Mesenchymal stem cell (in vitro differentiated cells and primary cell): ENCODE data around the gene MAL.
"Not testable (repeated sequence)": the region's sequence is repeated elsewhere in the genome, so short reads cannot be mapped to it uniquely, and the experiment has no call there.

Experiments
- DNase-seq: peaks from one replicate; pipeline ENCODE4 v3.0.0-alpha.2; 2013
- H2AFZ ChIP-seq: one replicate; pipeline ENCODE4 v1.6.1; 2013; ENCODE audit warnings: low read depth, mild to moderate bottlenecking, control low read depth, inconsistent platforms, low read length, moderate library complexity
- H2AK5ac ChIP-seq: 2 replicates; pipeline ENCODE4 v1.6.1; 2013; ENCODE audit warnings: low read length, moderate library complexity, mild to moderate bottlenecking, inconsistent platforms; ENCODE audit not compliant: severe bottlenecking
- H2BK120ac ChIP-seq: one replicate; pipeline ENCODE4 v1.6.1; 2013; ENCODE audit warnings: low read depth, mild to moderate bottlenecking, inconsistent platforms, low read length, moderate library complexity
- H2BK12ac ChIP-seq, 2 experiments: one replicate each; pipeline ENCODE4 v1.6.1; 2013; ENCODE audit warnings: inconsistent platforms in 2 of 2, low read length in 2 of 2, mild to moderate bottlenecking in 2 of 2, moderate library complexity in 2 of 2, control low read depth in 1 of 2
- H2BK15ac ChIP-seq: one replicate; pipeline ENCODE4 v1.6.1; 2013; ENCODE audit warnings: mild to moderate bottlenecking, low read depth, inconsistent platforms; ENCODE audit not compliant: poor library complexity, severe bottlenecking
- H2BK5ac ChIP-seq: 2 replicates; pipeline ENCODE4 v1.6.1; 2013; ENCODE audit warnings: low read depth, mild to moderate bottlenecking, low read length, control low read depth, inconsistent platforms; ENCODE audit not compliant: poor library complexity, severe bottlenecking
- H3K14ac ChIP-seq, 2 experiments: one replicate each; pipeline ENCODE4 v1.6.1; 2013; ENCODE audit warnings: inconsistent platforms in 2 of 2, low read length in 2 of 2, control low read depth in 1 of 2, mild to moderate bottlenecking in 1 of 2, moderate library complexity in 1 of 2
- H3K18ac ChIP-seq, 2 experiments: one replicate each; pipeline ENCODE4 v1.6.1; 2013; ENCODE audit warnings: inconsistent platforms in 2 of 2, low read length in 2 of 2, control low read depth in 1 of 2, low read depth in 1 of 2, mild to moderate bottlenecking in 1 of 2
- H3K23ac ChIP-seq, 2 experiments: one replicate each; pipeline ENCODE4 v1.6.1; 2013; ENCODE audit warnings: inconsistent platforms in 2 of 2, low read length in 2 of 2, mild to moderate bottlenecking in 2 of 2, moderate library complexity in 2 of 2, control low read depth in 1 of 2
- H3K27ac ChIP-seq: 2 replicates; pipeline ENCODE4 v1.5.1; 2013; ENCODE audit warnings: mild to moderate bottlenecking, moderate library complexity, low read length, control low read depth, inconsistent platforms; ENCODE audit not compliant: poor library complexity, severe bottlenecking
- H3K27me3 ChIP-seq, 2 experiments: 2 replicates each; pipeline versions ENCODE4 v1.6.1 to v1.7.0; 2013; ENCODE audit warnings: low read length in 2 of 2, mild to moderate bottlenecking in 2 of 2, moderate library complexity in 2 of 2, control low read depth in 1 of 2, inconsistent platforms in 1 of 2; ENCODE audit not compliant: control insufficient read depth in 1 of 2, insufficient read depth in 1 of 2
- H3K36me3 ChIP-seq, 2 experiments: 2 replicates each; pipeline versions ENCODE4 v1.6.1 to v1.7.0; 2013; ENCODE audit warnings: low read length in 2 of 2, control low read depth in 1 of 2, inconsistent platforms in 1 of 2, low read depth in 1 of 2, mild to moderate bottlenecking in 1 of 2; ENCODE audit not compliant: insufficient read depth in 2 of 2, control insufficient read depth in 1 of 2
- H3K4ac ChIP-seq, 2 experiments: one replicate each; pipeline ENCODE4 v1.6.1; 2013; ENCODE audit warnings: inconsistent platforms in 2 of 2, low read length in 2 of 2, mild to moderate bottlenecking in 2 of 2, moderate library complexity in 2 of 2, control low read depth in 1 of 2, low read depth in 1 of 2
- H3K4me1 ChIP-seq: 2 replicates; pipeline ENCODE4 v1.6.1; 2013; ENCODE audit warnings: low read depth, low read length, control low read depth; ENCODE audit not compliant: control insufficient read depth, insufficient read depth
- H3K4me2 ChIP-seq: 2 replicates; pipeline ENCODE4 v1.6.1; 2013; ENCODE audit warnings: low read length, mild to moderate bottlenecking, inconsistent platforms; ENCODE audit not compliant: poor library complexity, severe bottlenecking
- H3K4me3 ChIP-seq, 2 experiments: 2 replicates each; pipeline versions ENCODE4 v1.5.1 to v1.7.0; 2013; ENCODE audit warnings: low read length in 2 of 2, mild to moderate bottlenecking in 2 of 2, control low read depth in 1 of 2, low read depth in 1 of 2; ENCODE audit not compliant: insufficient read depth in 1 of 2
- H3K79me1 ChIP-seq: replicated peaks from 2 replicates; pipeline ENCODE4 v1.6.1; 2013; ENCODE audit warnings: mild to moderate bottlenecking, control low read depth, low read length, inconsistent platforms; ENCODE audit not compliant: poor library complexity, severe bottlenecking
- H3K9ac ChIP-seq: 2 replicates; pipeline ENCODE4 v1.7.0; 2013; ENCODE audit warnings: mild to moderate bottlenecking, low read length, moderate library complexity
- H3K9me3 ChIP-seq: 2 replicates; pipeline ENCODE4 v1.7.0; 2013; ENCODE audit warnings: mild to moderate bottlenecking, low read length; ENCODE audit not compliant: control insufficient read depth
- H4K8ac ChIP-seq: one replicate; pipeline ENCODE4 v1.6.1; 2013; ENCODE audit warnings: inconsistent platforms, mild to moderate bottlenecking, low read length, moderate library complexity
- H4K91ac ChIP-seq: one replicate; pipeline ENCODE4 v1.6.1; 2013; ENCODE audit warnings: mild to moderate bottlenecking, low read length, inconsistent platforms
- WGBS: methylation state at CpG from one replicate; pipeline ENCODE4 v1.1.7; 2013; ENCODE audit warnings: mixed read lengths; 5-methylcytosine and 5-hydroxymethylcytosine counted together

Gene MAL

GRCh38 chr2:95037384-95037839 is 11.9 kb downstream of the MAL start:
- Histone ChIP-seq H3K4me2 (no peak overlapping the region), H2BK12ac (no peak overlapping the region), H3K9me3 (no peaks in the 10 kb centered on the region), H2AK5ac (no peak overlapping the region), H3K4me1 (no peaks in the 10 kb centered on the region), H2BK5ac (no peak overlapping the region), H2BK120ac (no peak overlapping the region), H3K14ac (no peak overlapping the region), H3K27ac (no peak overlapping the region), H4K91ac (no peak overlapping the region), H3K36me3 (no peaks in the 10 kb centered on the region), H4K8ac (no peak overlapping the region), H3K9ac (no peak overlapping the region), H3K27me3 (peaks cover 9 to 47% of the 10 kb centered on the region in 2 experiments), H2AFZ (no peak overlapping the region), H3K79me1 (no peaks in the 10 kb centered on the region), H3K23ac (no peak overlapping the region), H3K4ac (no peak overlapping the region), H2BK15ac (no peak overlapping the region), H3K18ac (no peak overlapping the region), H3K4me3 (no peak overlapping the region)
- DNase-seq, result no peak
- 68% methylated on average over 2 of the region's 2 CpGs for WGBS

GRCh38 chr2:95037841-95038585 is 12.5 kb downstream of the MAL start:
- H3K4me3 ChIP-seq, H3K4me2 ChIP-seq, H3K9me3 ChIP-seq, H2BK120ac ChIP-seq, H2AFZ ChIP-seq, H3K4ac ChIP-seq, H3K36me3 ChIP-seq, H4K91ac ChIP-seq, H2BK12ac ChIP-seq, H2BK5ac ChIP-seq, H2BK15ac ChIP-seq, H2AK5ac ChIP-seq, H3K9ac ChIP-seq, H3K4me1 ChIP-seq, H3K18ac ChIP-seq, H4K8ac ChIP-seq, H3K27ac ChIP-seq, H3K23ac ChIP-seq, H3K14ac ChIP-seq, H3K79me1 ChIP-seq, DNase-seq: not testable (repeated sequence)
- 74% methylated on average over 3 of the region's 3 CpGs for WGBS
- peaks cover 11 to 47% of the 10 kb centered on the region in 2 experiments for H3K27me3 ChIP-seq

- Histone ChIP-seq H3K9me3 (no peaks in the 10 kb centered on the region), H3K4me3 (no peak overlapping the region), H2BK15ac (no peak overlapping the region), H2BK120ac (no peak overlapping the region), H4K8ac (peak overlapping the region; percentile 47), H3K14ac (no peak overlapping the region), H3K27ac (no peak overlapping the region), H2BK5ac (no peak overlapping the region), H3K18ac (no peak overlapping the region), H3K23ac (no peak overlapping the region), H3K9ac (no peak overlapping the region), H3K27me3 (peaks cover 11 to 44% of the 10 kb centered on the region in 2 experiments), H3K36me3 (no peaks in the 10 kb centered on the region), H2AFZ (no peak overlapping the region), H3K79me1 (no peaks in the 10 kb centered on the region), H3K4ac (no peak overlapping the region), H3K4me2 (no peak overlapping the region), H4K91ac (no peak overlapping the region), H3K4me1 (peaks cover 7% of the 10 kb centered on the region), H2AK5ac (no peak overlapping the region), H2BK12ac (no peak overlapping the region)
- WGBS, result 84% methylated on average over 4 of the region's 4 CpGs
- DNase-seq, result no peak
Observed at GRCh38 chr2:95038635-95039298, 13.3 kb downstream of the MAL start.

GRCh38 chr2:95039363-95039762 is 13.9 kb downstream of the MAL start:
- WGBS, result 100% methylated on average over 1 of the region's 1 CpG
- Histone ChIP-seq H3K4me1 (peaks cover 7% of the 10 kb centered on the region), H4K8ac (no peak overlapping the region), H3K14ac (no peak overlapping the region), H2AK5ac (no peak overlapping the region), H2BK5ac (no peak overlapping the region), H3K4me3 (no peak overlapping the region), H2AFZ (no peak overlapping the region), H2BK120ac (no peak overlapping the region), H2BK12ac (no peak overlapping the region), H2BK15ac (no peak overlapping the region), H3K4ac (no peak overlapping the region), H3K27ac (no peak overlapping the region), H3K18ac (no peak overlapping the region), H3K27me3 (peaks cover 11 to 38% of the 10 kb centered on the region in 2 experiments), H3K9me3 (no peaks in the 10 kb centered on the region), H4K91ac (no peak overlapping the region), H3K36me3 (no peaks in the 10 kb centered on the region), H3K23ac (no peak overlapping the region), H3K4me2 (no peak overlapping the region), H3K9ac (no peak overlapping the region), H3K79me1 (no peaks in the 10 kb centered on the region)
- DNase-seq, result no peak
